ENCODE measurements around the gene SLC7A4.

SLC7A4 gene, protein sequence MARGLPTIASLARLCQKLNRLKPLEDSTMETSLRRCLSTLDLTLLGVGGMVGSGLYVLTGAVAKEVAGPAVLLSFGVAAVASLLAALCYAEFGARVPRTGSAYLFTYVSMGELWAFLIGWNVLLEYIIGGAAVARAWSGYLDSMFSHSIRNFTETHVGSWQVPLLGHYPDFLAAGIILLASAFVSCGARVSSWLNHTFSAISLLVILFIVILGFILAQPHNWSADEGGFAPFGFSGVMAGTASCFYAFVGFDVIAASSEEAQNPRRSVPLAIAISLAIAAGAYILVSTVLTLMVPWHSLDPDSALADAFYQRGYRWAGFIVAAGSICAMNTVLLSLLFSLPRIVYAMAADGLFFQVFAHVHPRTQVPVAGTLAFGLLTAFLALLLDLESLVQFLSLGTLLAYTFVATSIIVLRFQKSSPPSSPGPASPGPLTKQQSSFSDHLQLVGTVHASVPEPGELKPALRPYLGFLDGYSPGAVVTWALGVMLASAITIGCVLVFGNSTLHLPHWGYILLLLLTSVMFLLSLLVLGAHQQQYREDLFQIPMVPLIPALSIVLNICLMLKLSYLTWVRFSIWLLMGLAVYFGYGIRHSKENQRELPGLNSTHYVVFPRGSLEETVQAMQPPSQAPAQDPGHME

GRCh38 chr22:21032037-21032867 lies at the start of gene SLC7A4:
TSS of gene SLC7A4 (minus strand) at chr22:21032561. CDS start at chr22:21031812, 749 bp downstream.
- no peak within 1 kb of the TSS for H3K4me3 ChIP-seq (ENCODE audit: low read length)
- H3K27me3 ChIP-seq (ENCODE audit: low read depth, low read length) = 0 out of 2 replicates have a peak, but pooled peaks cover 3% of the 10 kb centered on the region
- H4K20me1 ChIP-seq (ENCODE audit: insufficient read depth, low read length) = no peaks in the 10 kb centered on the region
- no peaks in the 10 kb centered on the region for H3K79me2 ChIP-seq (ENCODE audit: low read length)
- TF ChIP-seq CTCF (IDR thresholded peaks at IDR 0.05; ENCODE audit: low read depth, low read length) (no peak), EZH2phosphoT487 (IDR thresholded peaks at IDR 0.05; ENCODE audit: low read depth) (no peak)
- H3K36me3 ChIP-seq (replicated peaks; ENCODE audit: low read depth, low read length) = no peaks in the 10 kb centered on the region
- peaks cover 11% of the 10 kb centered on the region for H3K4me1 ChIP-seq (ENCODE audit: low read length)
- no peak within 1 kb of the TSS for H3K9ac ChIP-seq (ENCODE audit: low read length)
- H3K27ac ChIP-seq (ENCODE audit: low read length) = no peak within 1 kb of the TSS
- no peaks in the 10 kb centered on the region for H3K9me3 ChIP-seq (ENCODE audit: insufficient read depth, low read length)
- H2AFZ ChIP-seq (ENCODE audit: low read depth, low read length) = no peak within 1 kb of the TSS
- H3K4me2 ChIP-seq (ENCODE audit: low read length) = no peak within 1 kb of the TSS

GRCh38 chr22:21080435-21081137 lies 48.2 kb upstream of the SLC7A4 start:
- Histone ChIP-seq H3K4me2 (ENCODE audit: low read length) (no peak overlapping the region), H2AFZ (ENCODE audit: low read depth, low read length) (no peak overlapping the region), H3K4me3 (ENCODE audit: low read length) (no peak overlapping the region), H3K9ac (ENCODE audit: low read length) (no peak overlapping the region), H3K4me1 (ENCODE audit: low read length) (no peaks in the 10 kb centered on the region), H4K20me1 (ENCODE audit: insufficient read depth, low read length) (no peaks in the 10 kb centered on the region), H3K27ac (ENCODE audit: low read length) (no peak overlapping the region), H3K9me3 (ENCODE audit: insufficient read depth, low read length) (no peaks in the 10 kb centered on the region), H3K36me3 (replicated peaks; ENCODE audit: low read depth, low read length) (no peaks in the 10 kb centered on the region), H3K27me3 (ENCODE audit: low read depth, low read length) (no peaks in the 10 kb centered on the region), H3K79me2 (ENCODE audit: low read length) (no peaks in the 10 kb centered on the region)
- no peak for TF ChIP-seq CTCF (IDR thresholded peaks at IDR 0.05; ENCODE audit: low read depth, low read length)
- no peak for TF ChIP-seq EZH2phosphoT487 (IDR thresholded peaks at IDR 0.05; ENCODE audit: low read depth)

DNA sequence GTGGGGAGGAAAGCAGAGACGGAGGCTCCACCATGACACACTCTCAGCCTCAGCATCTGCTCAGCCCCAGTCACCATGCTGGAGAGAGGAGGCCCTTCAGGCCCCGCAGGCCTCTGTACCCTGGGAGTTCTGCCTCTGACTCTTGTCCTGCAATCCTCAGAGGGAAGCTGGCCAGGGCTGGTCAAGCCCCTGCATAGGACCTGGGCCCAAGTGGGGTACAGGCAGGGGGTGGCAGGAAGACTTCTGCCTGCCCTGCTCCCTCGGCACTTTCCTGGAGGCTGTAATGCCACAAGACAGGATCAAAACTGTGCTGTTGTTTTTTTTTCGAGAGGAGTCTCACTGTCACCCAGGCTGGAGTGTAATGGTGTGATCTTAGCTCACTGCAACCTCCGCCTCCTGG lies 47.1 kb upstream of the SLC7A4 start:
- H4K20me1 ChIP-seq (ENCODE audit: insufficient read depth, low read length) = no peaks in the 10 kb centered on the region
- H3K27me3 ChIP-seq (ENCODE audit: low read depth, low read length) = no peaks in the 10 kb centered on the region
- TF ChIP-seq EZH2phosphoT487 (IDR thresholded peaks at IDR 0.05; ENCODE audit: low read depth) (no peak), CTCF (IDR thresholded peaks at IDR 0.05; ENCODE audit: low read depth, low read length) (no peak)
- H3K4me3 ChIP-seq (ENCODE audit: low read length) = no peak overlapping the region
- H3K4me2 ChIP-seq (ENCODE audit: low read length) = no peak overlapping the region
- H3K9ac ChIP-seq (ENCODE audit: low read length) = no peak overlapping the region
- H3K79me2 ChIP-seq (ENCODE audit: low read length) = no peaks in the 10 kb centered on the region
- no peak overlapping the region for H2AFZ ChIP-seq (ENCODE audit: low read depth, low read length)
- H3K9me3 ChIP-seq (ENCODE audit: insufficient read depth, low read length) = no peaks in the 10 kb centered on the region
- no peaks in the 10 kb centered on the region for H3K4me1 ChIP-seq (ENCODE audit: low read length)
- no peaks in the 10 kb centered on the region for H3K36me3 ChIP-seq (replicated peaks; ENCODE audit: low read depth, low read length)
- H3K27ac ChIP-seq (ENCODE audit: low read length) = no peak overlapping the region
